Neural progenitor cell (in vitro differentiated cells): ENCODE results near the gene EPX. TPM values are rescaled to one million over a fixed set of nuclear protein-coding genes. Genes with fewer than 3 reads are reported as not detected.
A peak's percentile ranks its signal among the peaks of the same experiment; 100 is the strongest.

Experiments used
- DNase-seq: peaks from one replicate; pipeline ENCODE4 v3.0.0-alpha.2; 2016; ENCODE audit warnings: low spot score
- H2AFZ ChIP-seq: fragments of 200-600 bp; sonication (generic); replicated peaks from 2 replicates; pipeline ENCODE4 v1.6.1; 2016; ENCODE audit warnings: antibody characterized with exemption
- H3F3A ChIP-seq: fragments of 200-600 bp; sonication (generic); 2 replicates; pipeline ENCODE4 v1.6.1; 2016; ENCODE audit warnings: antibody characterized with exemption, low read depth
- H3K27ac ChIP-seq: fragments of 200-600 bp; sonication (generic); 2 replicates; pipeline ENCODE4 v1.5.1; 2016; ENCODE audit warnings: mild to moderate bottlenecking
- H3K27me3 ChIP-seq: fragments of 200-600 bp; sonication (generic); 2 replicates; pipeline ENCODE4 v1.6.1; 2016; ENCODE audit warnings: mild to moderate bottlenecking, moderate library complexity
- H3K36me3 ChIP-seq: fragments of 200-600 bp; sonication (generic); 2 replicates; pipeline ENCODE4 v1.5.1; 2016
- H3K4me1 ChIP-seq: fragments of 200-600 bp; sonication (generic); 2 replicates; pipeline ENCODE4 v1.6.1; 2016; ENCODE audit warnings: mixed run types
- H3K4me2 ChIP-seq: fragments of 200-600 bp; sonication (generic); 2 replicates; pipeline ENCODE4 v1.6.1; 2016
- H3K4me3 ChIP-seq: fragments of 200-600 bp; sonication (generic); 2 replicates; pipeline ENCODE4 v1.5.1; 2016
- H3K79me2 ChIP-seq: fragments of 200-600 bp; sonication (generic); 2 replicates; pipeline ENCODE4 v1.6.1; 2016; ENCODE audit warnings: low read depth
- H3K9ac ChIP-seq: fragments of 200-600 bp; sonication (generic); 2 replicates; pipeline ENCODE4 v1.6.1; 2016
- H3K9me3 ChIP-seq: fragments of 200-600 bp; sonication (generic); 2 replicates; pipeline ENCODE4 v1.5.1; 2016; ENCODE audit warnings: low read depth
- H4K20me1 ChIP-seq: fragments of 200-600 bp; sonication (generic); 2 replicates; pipeline ENCODE4 v1.6.1; 2016; ENCODE audit warnings: low read depth
- H3K27ac Mint-ChIP-seq: 3 replicates; pipeline ENCODE4 v1.8.0; 2021; ENCODE audit warnings: mixed read lengths
- H3K27me3 Mint-ChIP-seq: 2 replicates; pipeline ENCODE4 v1.8.0; 2022; ENCODE audit warnings: low read depth, mild to moderate bottlenecking, inconsistent platforms, moderate library complexity, mixed read lengths; ENCODE audit not compliant: insufficient read depth
- H3K36me3 Mint-ChIP-seq: 3 replicates; pipeline ENCODE4 v1.8.0; 2021; ENCODE audit warnings: mixed read lengths
- H3K4me1 Mint-ChIP-seq: 3 replicates; pipeline ENCODE4 v1.8.0; 2021; ENCODE audit warnings: mixed read lengths
- H3K4me3 Mint-ChIP-seq: 3 replicates; pipeline ENCODE4 v1.8.0; 2021; ENCODE audit warnings: mild to moderate bottlenecking, moderate library complexity, mixed read lengths
- H3K9me3 Mint-ChIP-seq: 3 replicates; pipeline ENCODE4 v1.8.0; 2020; ENCODE audit warnings: mixed read lengths
- EZH2 ChIP-seq: fragments of 200-600 bp; sonication (generic); IDR thresholded peaks from 2 replicates; pipeline ENCODE4 v1.6.1; 2017; ENCODE audit warnings: antibody characterized with exemption, mild to moderate bottlenecking, moderate library complexity
- EZH2phosphoT487 ChIP-seq: fragments of 200-600 bp; sonication (generic); IDR thresholded peaks from 2 replicates; pipeline ENCODE4 v1.6.1; 2017; ENCODE audit warnings: antibody characterized with exemption
- total RNA-seq: library from RNA; depleted of rRNA; stranded (reverse); fragments of >200 nt; gene quantifications from 2 replicates; pipeline ENCODE4 v1.2.3, GENCODE V29; 2015; ENCODE audit warnings: low replicate concordance
- TF ChIP-seq, protein P1 (sequence below): fragments of 200-600 bp; sonication (generic); IDR thresholded peaks from 2 replicates; pipeline ENCODE4 v1.5.1; 2017; ENCODE audit warnings: antibody characterized with exemption, mild to moderate bottlenecking

Gene EPX
- total RNA-seq, 1 donor from 2014 or later: not detected

DNA sequence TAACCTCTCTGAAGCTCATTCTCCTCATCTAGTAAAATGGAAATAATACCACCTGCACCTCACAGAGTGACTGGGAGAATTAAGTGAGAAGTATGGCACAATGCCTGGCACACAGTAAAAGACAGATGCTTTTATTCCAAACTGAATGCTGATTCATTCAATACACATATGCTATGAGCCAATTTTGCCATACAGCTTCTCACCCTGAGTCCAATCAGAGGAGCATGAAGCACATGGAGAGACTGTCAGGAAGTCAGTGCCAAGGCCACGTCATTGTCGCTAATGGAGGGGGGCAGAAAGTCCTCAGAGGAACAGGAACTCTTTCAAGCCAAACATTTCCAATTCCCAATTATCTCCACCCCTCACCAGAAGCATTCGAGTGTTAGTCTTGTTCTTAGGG lies 14.9 kb downstream of the EPX start:
- H3K4me2 ChIP-seq: no peak overlapping the region
- no peaks in the 10 kb centered on the region for H3F3A ChIP-seq
- no peaks in the 10 kb centered on the region for H3K79me2 ChIP-seq
- H3K4me1 ChIP-seq: no peaks in the 10 kb centered on the region
- no peak overlapping the region for H3K4me3 Mint-ChIP-seq
- no peaks in the 10 kb centered on the region for H3K27me3 ChIP-seq
- TF ChIP-seq EZH2phosphoT487: no peak
- TF ChIP-seq, protein P1, sequence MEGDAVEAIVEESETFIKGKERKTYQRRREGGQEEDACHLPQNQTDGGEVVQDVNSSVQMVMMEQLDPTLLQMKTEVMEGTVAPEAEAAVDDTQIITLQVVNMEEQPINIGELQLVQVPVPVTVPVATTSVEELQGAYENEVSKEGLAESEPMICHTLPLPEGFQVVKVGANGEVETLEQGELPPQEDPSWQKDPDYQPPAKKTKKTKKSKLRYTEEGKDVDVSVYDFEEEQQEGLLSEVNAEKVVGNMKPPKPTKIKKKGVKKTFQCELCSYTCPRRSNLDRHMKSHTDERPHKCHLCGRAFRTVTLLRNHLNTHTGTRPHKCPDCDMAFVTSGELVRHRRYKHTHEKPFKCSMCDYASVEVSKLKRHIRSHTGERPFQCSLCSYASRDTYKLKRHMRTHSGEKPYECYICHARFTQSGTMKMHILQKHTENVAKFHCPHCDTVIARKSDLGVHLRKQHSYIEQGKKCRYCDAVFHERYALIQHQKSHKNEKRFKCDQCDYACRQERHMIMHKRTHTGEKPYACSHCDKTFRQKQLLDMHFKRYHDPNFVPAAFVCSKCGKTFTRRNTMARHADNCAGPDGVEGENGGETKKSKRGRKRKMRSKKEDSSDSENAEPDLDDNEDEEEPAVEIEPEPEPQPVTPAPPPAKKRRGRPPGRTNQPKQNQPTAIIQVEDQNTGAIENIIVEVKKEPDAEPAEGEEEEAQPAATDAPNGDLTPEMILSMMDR: no peak
- TF ChIP-seq EZH2: no peak
- no peak overlapping the region for H3K4me3 ChIP-seq
- H3K9me3 Mint-ChIP-seq: no peaks in the 10 kb centered on the region
- H3K27ac Mint-ChIP-seq: no peak overlapping the region
- H3K4me1 Mint-ChIP-seq: peaks cover 4% of the 10 kb centered on the region
- DNase-seq: no peak
- H2AFZ ChIP-seq: no peak overlapping the region
- no peak overlapping the region for H3K27ac ChIP-seq
- peaks cover 29% of the 10 kb centered on the region for H3K36me3 Mint-ChIP-seq
- no peaks in the 10 kb centered on the region for H4K20me1 ChIP-seq
- H3K27me3 Mint-ChIP-seq: no peaks in the 10 kb centered on the region
- H3K9ac ChIP-seq: no peak overlapping the region
- H3K9me3 ChIP-seq: no peaks in the 10 kb centered on the region
- no peaks in the 10 kb centered on the region for H3K36me3 ChIP-seq

- H3K4me2 ChIP-seq: no peak overlapping the region
- Mint-ChIP-seq H3K27me3 (no peaks in the 10 kb centered on the region), H3K9me3 (no peaks in the 10 kb centered on the region), H3K4me1 (peaks cover 4% of the 10 kb centered on the region), H3K27ac (no peak overlapping the region), H3K4me3 (no peak overlapping the region), H3K36me3 (peaks cover 31% of the 10 kb centered on the region)
- no peaks in the 10 kb centered on the region for H3K9me3 ChIP-seq
- H3K4me3 ChIP-seq: no peak overlapping the region
- no peak for DNase-seq
- no peaks in the 10 kb centered on the region for H3K79me2 ChIP-seq
- no peak overlapping the region for H3K27ac ChIP-seq
- H3K36me3 ChIP-seq: no peaks in the 10 kb centered on the region
- H3K4me1 ChIP-seq: no peaks in the 10 kb centered on the region
- H3K9ac ChIP-seq: no peak overlapping the region
- H4K20me1 ChIP-seq: no peaks in the 10 kb centered on the region
- H3F3A ChIP-seq: no peaks in the 10 kb centered on the region
- no peak for TF ChIP-seq EZH2phosphoT487
- TF ChIP-seq, protein P1: no peak
- no peak for TF ChIP-seq EZH2
- H3K27me3 ChIP-seq: no peaks in the 10 kb centered on the region
- H2AFZ ChIP-seq: no peak overlapping the region
Observed at GRCh38 chr17:58208344-58208743, 15.8 kb downstream of the EPX start.

- Mint-ChIP-seq H3K27me3 (no peaks in the 10 kb centered on the region), H3K4me3 (no peak overlapping the region), H3K27ac (no peak overlapping the region), H3K9me3 (no peaks in the 10 kb centered on the region), H3K36me3 (peaks cover 31% of the 10 kb centered on the region), H3K4me1 (no peaks in the 10 kb centered on the region)
- H3K36me3 ChIP-seq: no peaks in the 10 kb centered on the region
- H3K9me3 ChIP-seq: no peaks in the 10 kb centered on the region
- no peaks in the 10 kb centered on the region for H3K27me3 ChIP-seq
- no peaks in the 10 kb centered on the region for H4K20me1 ChIP-seq
- no peak for TF ChIP-seq EZH2
- TF ChIP-seq, protein P1: peak; percentile 17
- H3K4me1 ChIP-seq: no peaks in the 10 kb centered on the region
- no peaks in the 10 kb centered on the region for H3K79me2 ChIP-seq
- H3K4me3 ChIP-seq: no peak overlapping the region
- no peak overlapping the region for H2AFZ ChIP-seq
- no peak overlapping the region for H3K27ac ChIP-seq
- no peaks in the 10 kb centered on the region for H3F3A ChIP-seq
- no peak overlapping the region for H3K4me2 ChIP-seq
- DNase-seq: no peak
- H3K9ac ChIP-seq: no peak overlapping the region
Observed at GRCh38 chr17:58210922-58211321, 18.4 kb downstream of the EPX start.

DNA sequence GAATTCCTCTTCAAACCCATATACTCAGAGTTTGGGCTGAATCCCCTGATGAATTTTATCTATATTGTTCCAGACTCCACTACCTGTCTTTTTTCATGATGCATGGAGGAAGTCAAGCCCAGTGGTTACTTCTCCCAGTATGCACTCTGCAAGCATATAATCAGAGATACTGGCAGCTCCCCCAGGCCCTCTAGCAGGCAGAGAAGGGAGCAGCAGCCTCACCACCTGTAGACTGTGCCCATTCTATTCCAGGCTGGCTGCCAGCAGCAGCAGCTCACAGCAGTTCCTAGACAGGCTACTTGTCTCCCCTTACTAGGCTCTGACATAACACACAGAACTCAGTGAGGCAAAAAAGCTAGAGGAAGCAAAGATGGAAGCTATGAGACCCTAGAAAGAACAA lies 23.2 kb downstream of the EPX start:
- TF ChIP-seq EZH2phosphoT487 (no peak), EZH2 (no peak)
- TF ChIP-seq, protein P1: no peak
- Histone ChIP-seq H3K27ac (no peak overlapping the region), H3K27me3 (peaks cover 6% of the 10 kb centered on the region), H3F3A (peaks cover 6% of the 10 kb centered on the region), H3K9ac (no peak overlapping the region), H4K20me1 (no peaks in the 10 kb centered on the region), H3K4me3 (no peak overlapping the region), H3K36me3 (no peaks in the 10 kb centered on the region), H3K4me2 (no peak overlapping the region), H3K79me2 (no peaks in the 10 kb centered on the region), H3K9me3 (no peaks in the 10 kb centered on the region), H3K4me1 (no peaks in the 10 kb centered on the region), H2AFZ (no peak overlapping the region)
- no peaks in the 10 kb centered on the region for H3K9me3 Mint-ChIP-seq
- H3K27ac Mint-ChIP-seq: no peak overlapping the region
- peaks cover 15% of the 10 kb centered on the region for H3K36me3 Mint-ChIP-seq
- H3K4me1 Mint-ChIP-seq: peaks cover 11% of the 10 kb centered on the region
- DNase-seq: no peak
- peaks cover 3% of the 10 kb centered on the region for H3K27me3 Mint-ChIP-seq
- H3K4me3 Mint-ChIP-seq: no peak overlapping the region
